Right hindlimb (tissue), 1 donor: ENCODE data around the gene CXorf49.
"Not testable (repeated sequence)": the region's sequence is repeated elsewhere in the genome, so short reads cannot be mapped to it uniquely, and the experiment has no call there.

Experiments used
- DNase-seq: peaks from one replicate; pipeline ENCODE4 v3.0.0-alpha.2; 2018

The CXorf49 gene

GRCh38 chrX:71718185-71718584 is at the start of gene CXorf49:
Gene CXorf49, minus strand, starts transcription at chrX:71718285. Its CDS starts 134 bp downstream, at chrX:71718151.
- DNase-seq: not testable (repeated sequence)

DNA sequence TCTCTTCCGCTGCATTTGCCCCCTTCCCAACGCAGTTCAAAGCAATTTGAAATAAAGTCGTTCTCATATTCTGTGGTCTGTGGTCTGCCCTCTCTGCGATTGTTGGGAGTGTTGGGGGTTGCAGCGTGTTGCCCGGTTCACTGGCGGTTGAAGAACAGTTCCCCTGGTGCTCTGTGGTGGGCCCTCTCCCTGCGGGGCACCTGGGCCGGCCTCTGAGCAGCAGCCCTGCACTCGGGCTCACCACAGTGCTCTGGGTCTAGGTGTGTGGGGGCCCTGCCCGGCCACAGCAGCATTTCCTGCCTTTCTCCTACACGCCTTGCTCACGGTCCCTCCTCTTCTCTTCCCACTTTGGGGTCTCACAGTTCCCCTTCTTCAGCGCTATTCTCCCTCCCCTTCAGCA is 49.0 kb upstream of the CXorf49 start:
- DNase-seq: not testable (repeated sequence)

GRCh38 chrX:71765613-71766012 is 47.5 kb upstream of the CXorf49 start:
- not testable (repeated sequence) for DNase-seq

- DNase-seq: not testable (repeated sequence)
These were observed 46.7 kb upstream of the CXorf49 start for GRCh38 chrX:71764832-71765231.

- not testable (repeated sequence) for DNase-seq
These were observed 45.0 kb upstream of the CXorf49 start, which contains the start of gene CXorf49B for GRCh38 chrX:71763049-71763448. Gene CXorf49B, plus strand, starts transcription at chrX:71763349. Its CDS starts 75 bp downstream, at chrX:71763424.

DNA sequence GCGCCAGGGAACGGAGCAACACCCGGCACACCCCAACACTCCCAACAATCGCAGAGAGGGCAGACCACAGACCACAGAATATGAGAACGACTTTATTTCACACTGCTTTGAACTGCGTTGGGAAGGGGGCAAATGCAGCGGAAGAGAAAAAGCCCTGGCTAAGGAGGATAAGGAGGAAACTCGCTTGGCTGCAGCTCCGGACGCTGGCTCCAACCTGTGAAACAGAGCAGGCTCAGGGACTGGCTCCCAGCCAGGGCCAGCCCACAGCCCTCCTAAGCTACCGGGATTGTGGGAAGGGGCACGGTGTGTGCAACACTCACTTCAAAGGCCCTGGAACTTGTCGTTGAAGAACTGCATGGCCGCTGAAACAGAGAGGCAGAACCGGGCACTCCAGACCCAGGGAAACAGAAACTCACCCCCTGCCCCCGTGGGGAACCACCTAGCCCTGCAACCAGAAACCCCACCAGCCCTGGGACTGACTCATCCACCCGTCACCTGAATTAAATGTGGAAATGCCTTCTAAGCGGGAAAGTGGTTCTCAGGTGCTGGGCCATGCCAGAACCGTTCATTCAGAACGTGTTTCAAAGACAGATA is 42.7 kb upstream of the CXorf49 start:
- not testable (repeated sequence) for DNase-seq

DNA sequence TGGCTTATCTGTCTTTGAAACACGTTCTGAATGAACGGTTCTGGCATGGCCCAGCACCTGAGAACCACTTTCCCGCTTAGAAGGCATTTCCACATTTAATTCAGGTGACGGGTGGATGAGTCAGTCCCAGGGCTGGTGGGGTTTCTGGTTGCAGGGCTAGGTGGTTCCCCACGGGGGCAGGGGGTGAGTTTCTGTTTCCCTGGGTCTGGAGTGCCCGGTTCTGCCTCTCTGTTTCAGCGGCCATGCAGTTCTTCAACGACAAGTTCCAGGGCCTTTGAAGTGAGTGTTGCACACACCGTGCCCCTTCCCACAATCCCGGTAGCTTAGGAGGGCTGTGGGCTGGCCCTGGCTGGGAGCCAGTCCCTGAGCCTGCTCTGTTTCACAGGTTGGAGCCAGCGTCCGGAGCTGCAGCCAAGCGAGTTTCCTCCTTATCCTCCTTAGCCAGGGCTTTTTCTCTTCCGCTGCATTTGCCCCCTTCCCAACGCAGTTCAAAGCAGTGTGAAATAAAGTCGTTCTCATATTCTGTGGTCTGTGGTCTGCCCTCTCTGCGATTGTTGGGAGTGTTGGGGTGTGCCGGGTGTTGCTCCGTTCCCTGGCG is 2.3 kb upstream of the CXorf49 start:
- DNase-seq: not testable (repeated sequence)

DNA sequence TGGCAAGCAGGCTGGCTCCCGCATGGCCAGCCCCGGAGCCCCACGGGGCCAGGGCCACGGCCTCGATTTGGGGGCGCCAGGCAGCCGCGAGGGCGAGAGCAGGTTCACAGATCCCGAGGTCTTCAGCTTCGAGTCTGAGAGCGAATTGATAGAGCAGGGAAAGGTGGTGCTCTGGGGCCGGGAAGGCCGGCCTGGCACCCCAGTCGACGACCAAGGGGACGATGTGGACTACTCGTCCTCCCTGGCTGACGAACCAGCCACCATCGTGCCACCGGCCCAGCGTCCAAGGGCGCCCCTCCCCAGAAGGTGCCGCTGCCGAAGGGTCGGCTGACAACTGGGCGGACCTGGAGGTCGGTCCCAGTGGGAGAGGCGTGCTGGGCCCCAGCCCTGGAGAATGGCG is 1.1 kb upstream of the CXorf49 start:
- not testable (repeated sequence) for DNase-seq

- not testable (repeated sequence) for DNase-seq
These were observed 1.8 kb downstream of the CXorf49 start for GRCh38 chrX:71716323-71716722.

- not testable (repeated sequence) for DNase-seq
These were observed 2.5 kb downstream of the CXorf49 start for GRCh38 chrX:71715551-71715950.

- DNase-seq: not testable (repeated sequence)
These were observed 4.0 kb downstream of the CXorf49 start for GRCh38 chrX:71714064-71714463.

DNA sequence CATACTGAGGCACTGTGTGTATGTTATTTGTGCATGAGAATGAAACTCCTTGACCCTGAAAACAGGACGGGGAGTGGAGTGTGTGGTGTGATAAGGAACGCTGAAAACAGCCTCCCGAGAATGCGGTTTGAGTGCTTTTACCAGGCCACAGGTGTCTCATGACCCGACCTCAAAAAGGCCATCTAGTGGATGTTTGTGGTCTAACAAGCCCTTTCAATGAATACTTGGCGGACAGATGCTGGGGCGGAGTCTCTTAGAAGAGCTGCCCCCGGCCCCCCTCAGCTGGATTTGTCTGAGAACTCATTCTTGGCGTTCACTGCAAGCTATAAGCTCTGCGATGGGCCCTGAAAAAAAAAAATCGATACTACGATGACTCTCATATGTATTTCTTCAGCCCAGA is 15.2 kb downstream of the CXorf49 start:
- not testable (repeated sequence) for DNase-seq

- DNase-seq: not testable (repeated sequence)
These were observed 19.1 kb downstream of the CXorf49 start for GRCh38 chrX:71699023-71699344.

DNA sequence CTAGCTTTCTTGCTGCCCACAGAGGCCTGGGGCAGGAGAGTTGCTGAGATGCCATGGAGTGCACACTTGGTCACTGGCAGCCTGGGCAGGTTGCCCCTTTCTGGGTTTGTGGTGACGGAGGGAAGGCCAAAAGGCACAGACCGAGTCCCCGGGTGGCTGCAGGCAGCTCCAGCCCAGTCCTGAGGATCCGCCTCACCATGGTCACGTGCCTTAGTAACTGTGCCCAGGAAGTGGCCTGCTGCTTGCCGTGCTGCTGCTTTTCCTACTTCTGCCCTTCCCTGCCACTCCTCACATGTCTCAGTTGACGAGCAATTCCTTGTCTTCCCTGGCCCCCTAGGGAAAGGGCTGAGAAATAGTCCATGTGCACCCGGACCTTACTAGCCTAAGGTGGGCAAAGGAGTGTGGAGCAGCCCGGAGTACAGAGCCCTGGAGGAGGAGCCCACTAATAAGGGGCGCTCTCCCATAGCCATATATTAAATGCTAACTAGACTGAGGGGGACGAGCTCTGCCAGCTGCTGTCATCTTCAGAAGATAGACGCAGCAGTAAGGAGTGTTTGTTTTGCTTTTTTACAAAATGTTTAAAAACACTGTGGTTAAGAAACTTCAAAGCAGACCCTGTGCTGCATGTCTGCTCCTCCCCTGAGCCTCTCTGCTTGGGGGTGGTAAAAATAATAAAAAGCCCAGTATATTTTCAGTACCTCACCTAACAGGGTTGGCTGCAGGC is 19.6 kb downstream of the CXorf49 start:
- DNase-seq: not testable (repeated sequence)

GRCh38 chrX:71697466-71698298 is 20.4 kb downstream of the CXorf49 start:
- not testable (repeated sequence) for DNase-seq

GRCh38 chrX:71696641-71697465 is 21.2 kb downstream of the CXorf49 start:
- not testable (repeated sequence) for DNase-seq

GRCh38 chrX:71679575-71680207 is 38.4 kb downstream of the CXorf49 start:
- DNase-seq: no peak

DNA sequence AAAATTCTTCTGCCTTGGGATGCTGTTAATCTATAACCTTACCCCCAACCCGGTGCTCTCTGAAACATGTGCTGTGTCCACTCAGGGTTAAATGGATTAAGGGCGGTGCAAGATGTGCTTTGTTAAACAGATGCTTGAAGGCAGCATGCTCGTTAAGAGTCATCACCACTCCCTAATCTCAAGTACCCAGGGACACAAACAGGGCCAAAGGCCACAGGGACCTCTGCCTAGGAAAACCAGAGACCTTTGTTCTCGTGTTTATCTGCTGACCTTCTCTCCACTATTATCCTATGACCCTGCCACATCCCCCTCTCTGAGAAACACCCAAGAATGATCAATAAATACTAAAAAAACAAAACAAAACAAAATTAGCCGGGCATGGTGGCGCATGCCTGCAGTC is 40.9 kb downstream of the CXorf49 start:
- not testable (repeated sequence) for DNase-seq

DNA sequence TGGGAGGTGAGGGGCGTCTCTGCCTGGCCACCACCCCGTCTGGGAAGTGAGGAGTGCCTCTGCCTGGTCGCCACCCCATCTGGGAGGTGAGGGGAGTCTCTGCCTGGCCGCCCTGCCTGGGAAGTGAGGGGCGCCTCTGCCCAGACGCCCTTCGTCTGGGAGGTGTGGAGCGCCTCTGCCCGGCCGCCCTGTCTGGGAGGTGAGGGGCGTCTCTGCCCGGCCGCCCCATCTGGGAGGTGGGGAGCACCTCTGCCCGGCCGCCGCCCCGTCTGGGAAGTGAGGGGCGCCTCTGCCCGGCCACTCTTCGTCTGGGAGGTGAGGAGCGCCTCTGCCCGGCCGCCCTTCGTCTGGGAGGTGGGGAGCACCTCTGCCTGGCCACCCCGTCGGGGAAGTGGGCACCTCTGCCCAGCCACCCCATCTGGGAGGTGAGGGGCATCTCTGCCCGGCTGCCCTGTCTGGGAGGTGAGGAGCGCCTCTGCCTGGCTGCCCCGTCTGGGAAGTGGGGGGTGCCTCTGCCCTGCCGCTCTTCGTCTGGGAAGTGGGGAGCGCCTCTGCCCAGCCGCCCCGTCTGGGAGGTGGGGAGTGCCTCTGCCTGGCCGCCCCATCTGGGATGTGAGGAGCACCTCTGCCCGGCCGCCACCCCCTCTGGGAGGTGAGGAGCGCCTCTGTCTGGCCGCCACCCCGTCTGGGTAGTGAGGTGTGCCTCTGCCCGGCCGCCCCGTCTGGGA is 41.9 kb downstream of the CXorf49 start:
- DNase-seq: not testable (repeated sequence)

- DNase-seq: not testable (repeated sequence)
These were observed 42.4 kb downstream of the CXorf49 start for GRCh38 chrX:71675636-71676035.

- no peak for DNase-seq
These were observed 46.1 kb downstream of the CXorf49 start for GRCh38 chrX:71671938-71672337.
